Activated T-helper 1 cell treated with anti-CD3 and anti-CD28 coated beads, Interleukin-12 subunit alpha, Interleukin-12 subunit beta, Interleukin-2, Interleukin-4 antibody, amounts not matched to agents 30 ng/mL and 10 ng/mL and 1 ng/mL, durations not matched to agents 14 hours and 24 hours and 36 hours (primary cell): ENCODE measurements around the gene SPINK1. TPM values are rescaled to one million over a fixed set of nuclear protein-coding genes. Genes with fewer than 3 reads are reported as not detected.
"Not testable (repeated sequence)": the region's sequence is repeated elsewhere in the genome, so short reads cannot be mapped to it uniquely, and the experiment has no call there.

ENCODE experiments used
- DNase-seq: peaks from one replicate; pipeline ENCODE4 v3.0.0; 2021; ENCODE audit warnings: low spot score
- H3K27ac Mint-ChIP-seq: one replicate; pipeline ENCODE4 v1.8.0; 2021; ENCODE audit warnings: mild to moderate bottlenecking, mixed read lengths
- H3K27me3 Mint-ChIP-seq: one replicate; pipeline ENCODE4 v1.8.0; 2022; ENCODE audit warnings: mild to moderate bottlenecking, moderate library complexity, mixed read lengths; ENCODE audit not compliant: insufficient read depth
- H3K36me3 Mint-ChIP-seq: one replicate; pipeline ENCODE4 v1.8.0; 2021; ENCODE audit warnings: low read depth, mixed read lengths
- H3K4me1 Mint-ChIP-seq: one replicate; pipeline ENCODE4 v1.8.0; 2021; ENCODE audit warnings: low read depth, mixed read lengths
- H3K4me3 Mint-ChIP-seq: one replicate; pipeline ENCODE4 v1.8.0; 2021; ENCODE audit warnings: mild to moderate bottlenecking, moderate library complexity, mixed read lengths
- H3K9me3 Mint-ChIP-seq: one replicate; pipeline ENCODE4 v1.8.0; 2021; ENCODE audit warnings: mixed read lengths
- intact Hi-C: fragments of 100-400 bp; cut with micrococcal nuclease; formaldehyde crosslinking; loops from one replicate; pipeline ENCODE4 v1.15.1; 2024
- total RNA-seq: library from RNA; stranded (reverse); gene quantifications from 2 replicates; pipeline ENCODE4 v1.2.3, GENCODE V29; 2022

Gene SPINK1
- total RNA-seq, 1 donor from 2014 or later = not detected

DNA sequence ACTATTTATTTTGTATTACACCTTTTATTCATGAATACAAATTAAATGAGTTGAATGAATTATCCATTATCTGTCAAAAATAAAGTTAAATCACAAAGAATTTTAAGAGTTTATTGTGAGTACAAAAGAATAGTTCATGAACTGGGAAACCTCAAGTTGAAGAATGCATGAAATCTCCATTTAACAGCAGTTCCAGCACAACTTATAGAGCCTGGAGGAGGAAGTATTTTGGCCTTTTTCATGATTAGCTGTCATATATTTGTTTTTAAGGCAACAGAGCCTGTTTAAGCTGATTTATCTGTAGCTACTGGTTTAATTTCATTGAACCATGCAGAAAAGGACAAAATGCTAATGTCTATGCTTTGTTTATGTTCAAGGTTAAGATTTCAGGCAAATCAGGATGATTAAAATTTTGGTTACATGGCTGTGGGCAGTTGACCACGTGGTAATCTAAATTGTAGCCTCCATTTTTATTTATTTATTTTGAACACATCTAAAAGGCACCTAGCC is 12.2 kb downstream of the SPINK1 start:
- Mint-ChIP-seq H3K36me3 (no peaks in the 10 kb centered on the region), H3K4me3 (no peak overlapping the region), H3K9me3 (no peaks in the 10 kb centered on the region), H3K27ac (no peak overlapping the region), H3K4me1 (no peaks in the 10 kb centered on the region), H3K27me3 (peaks cover 5% of the 10 kb centered on the region)
- DNase-seq = no peak
- intact Hi-C loops = no loop called here

DNA sequence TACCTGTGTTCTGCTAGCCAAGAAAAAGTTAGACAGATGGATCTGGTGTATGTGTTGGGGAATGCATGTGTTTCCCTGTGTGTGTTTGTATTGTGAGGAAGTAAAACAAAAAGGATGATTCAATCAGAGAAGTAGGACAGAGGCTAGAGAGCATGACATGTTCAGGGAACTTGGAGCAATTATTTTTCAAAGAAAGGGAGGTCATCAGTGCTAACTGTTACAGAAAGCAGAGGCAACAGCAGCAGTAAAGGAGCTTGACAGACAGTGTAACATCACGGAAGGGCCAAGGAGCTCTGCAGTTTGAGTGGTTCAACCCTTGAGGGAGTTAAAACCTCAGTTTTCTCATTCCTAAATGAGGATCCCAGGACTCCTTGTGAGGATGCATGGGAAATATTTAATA is 13.2 kb downstream of the SPINK1 start:
- peaks cover 5% of the 10 kb centered on the region for H3K27me3 Mint-ChIP-seq
- H3K9me3 Mint-ChIP-seq = no peaks in the 10 kb centered on the region
- no peaks in the 10 kb centered on the region for H3K36me3 Mint-ChIP-seq
- no peak overlapping the region for H3K27ac Mint-ChIP-seq
- no peak overlapping the region for H3K4me3 Mint-ChIP-seq
- no peaks in the 10 kb centered on the region for H3K4me1 Mint-ChIP-seq
- intact Hi-C loops = no loop called here
- no peak for DNase-seq

DNA sequence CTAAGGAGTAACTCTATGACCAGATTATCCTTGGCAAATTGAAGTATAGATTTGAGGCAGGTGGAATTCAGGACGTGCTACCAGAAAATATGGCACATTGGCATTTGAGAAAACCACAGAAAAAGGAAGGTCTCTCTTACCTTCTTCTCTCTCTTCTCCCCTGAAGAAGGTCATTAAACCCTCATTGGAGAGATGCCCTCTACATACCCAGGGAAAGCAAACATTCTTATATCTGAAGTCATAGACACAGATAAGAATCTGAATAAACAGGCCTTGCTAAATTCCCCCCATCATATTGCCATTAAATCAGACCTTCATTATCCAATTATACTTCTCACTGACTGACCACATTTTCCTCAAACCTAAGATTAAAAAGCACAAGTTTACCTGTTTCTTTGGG is 17.8 kb downstream of the SPINK1 start:
- no peaks in the 10 kb centered on the region for H3K9me3 Mint-ChIP-seq
- no peak overlapping the region for H3K4me3 Mint-ChIP-seq
- H3K27me3 Mint-ChIP-seq = peaks cover 3% of the 10 kb centered on the region
- DNase-seq = no peak
- no peaks in the 10 kb centered on the region for H3K36me3 Mint-ChIP-seq
- no peaks in the 10 kb centered on the region for H3K4me1 Mint-ChIP-seq
- no peak overlapping the region for H3K27ac Mint-ChIP-seq
- intact Hi-C loops = no loop called here

DNA sequence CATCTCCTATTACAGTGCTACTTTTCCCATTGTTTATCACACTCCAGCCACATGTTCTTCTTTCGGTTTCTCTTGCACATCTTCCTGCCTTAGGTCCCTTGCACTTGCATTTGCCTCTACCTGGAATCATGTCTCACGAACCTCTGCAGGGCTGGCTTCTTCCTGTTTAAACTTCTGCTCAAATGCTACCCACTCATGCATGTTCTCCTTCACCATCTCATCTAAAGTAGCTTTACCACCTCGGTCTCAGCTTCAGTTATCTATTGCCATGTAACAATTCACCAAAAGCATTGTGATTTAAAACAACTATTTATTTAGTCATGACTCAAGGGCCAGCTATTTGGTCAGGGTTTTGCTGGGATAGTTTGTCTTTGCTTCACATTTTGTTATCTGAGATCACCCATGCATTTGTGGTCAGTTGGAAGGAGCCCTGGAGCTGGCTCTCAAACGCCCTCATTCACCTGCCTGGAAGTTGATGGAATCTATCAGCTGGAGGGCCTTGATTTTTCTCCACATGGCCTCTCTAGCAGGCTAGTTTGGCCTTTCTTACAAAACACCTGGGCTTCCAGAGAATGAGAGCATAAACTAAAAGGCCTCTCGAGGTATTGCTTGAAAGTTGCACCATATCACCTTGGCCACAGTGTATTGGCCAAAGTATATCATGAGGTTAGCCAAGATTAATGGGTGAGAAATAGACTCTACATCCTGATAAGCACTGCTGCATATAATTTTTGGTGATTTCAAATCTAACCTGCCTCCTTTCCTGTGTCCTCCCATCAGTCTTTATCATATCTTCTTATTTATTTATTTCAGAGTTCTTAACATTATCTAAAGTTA is 21.4 kb downstream of the SPINK1 start:
- no peaks in the 10 kb centered on the region for H3K4me1 Mint-ChIP-seq
- intact Hi-C loops = no loop called here
- no peaks in the 10 kb centered on the region for H3K9me3 Mint-ChIP-seq
- H3K36me3 Mint-ChIP-seq = no peaks in the 10 kb centered on the region
- no peak for DNase-seq
- no peak overlapping the region for H3K4me3 Mint-ChIP-seq
- no peaks in the 10 kb centered on the region for H3K27me3 Mint-ChIP-seq
- H3K27ac Mint-ChIP-seq = no peak overlapping the region

DNA sequence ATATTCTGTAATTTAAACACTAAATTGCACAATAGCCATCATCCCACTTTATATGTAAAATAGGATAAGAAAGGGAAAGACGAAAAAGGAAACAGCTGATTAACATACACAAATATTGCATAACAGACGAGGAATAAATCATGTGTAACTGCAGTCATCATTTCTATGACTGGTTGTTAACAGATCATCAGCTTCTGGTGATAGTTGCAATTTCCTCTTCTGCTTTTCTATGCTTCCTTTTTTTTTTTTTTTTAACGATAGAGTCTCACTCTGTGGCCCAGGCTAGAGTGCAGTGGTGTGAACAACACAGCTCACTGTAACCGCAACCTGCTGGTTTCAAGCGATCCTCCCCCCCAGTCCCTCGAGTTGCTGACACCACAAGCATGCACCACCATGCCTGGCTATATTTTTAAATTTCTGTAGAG is 26.4 kb downstream of the SPINK1 start:
- no peak overlapping the region for H3K27ac Mint-ChIP-seq
- intact Hi-C loops = no loop called here
- H3K9me3 Mint-ChIP-seq = no peaks in the 10 kb centered on the region
- no peak overlapping the region for H3K4me3 Mint-ChIP-seq
- no peaks in the 10 kb centered on the region for H3K27me3 Mint-ChIP-seq
- no peaks in the 10 kb centered on the region for H3K4me1 Mint-ChIP-seq
- no peaks in the 10 kb centered on the region for H3K36me3 Mint-ChIP-seq
- no peak for DNase-seq

- H3K27me3 Mint-ChIP-seq = no peaks in the 10 kb centered on the region
- H3K4me1 Mint-ChIP-seq = no peaks in the 10 kb centered on the region
- intact Hi-C loops = no loop called here
- H3K27ac Mint-ChIP-seq = no peak overlapping the region
- DNase-seq = no peak
- no peak overlapping the region for H3K4me3 Mint-ChIP-seq
- H3K36me3 Mint-ChIP-seq = no peaks in the 10 kb centered on the region
- no peaks in the 10 kb centered on the region for H3K9me3 Mint-ChIP-seq
These were observed 27.1 kb downstream of the SPINK1 start for GRCh38 chr5:147804334-147804733.

- no peaks in the 10 kb centered on the region for H3K9me3 Mint-ChIP-seq
- no peak overlapping the region for H3K27ac Mint-ChIP-seq
- no peaks in the 10 kb centered on the region for H3K36me3 Mint-ChIP-seq
- intact Hi-C loops = no loop called here
- no peak for DNase-seq
- no peaks in the 10 kb centered on the region for H3K27me3 Mint-ChIP-seq
- no peaks in the 10 kb centered on the region for H3K4me1 Mint-ChIP-seq
- no peak overlapping the region for H3K4me3 Mint-ChIP-seq
These were observed 27.5 kb downstream of the SPINK1 start for GRCh38 chr5:147803926-147804325.

- H3K27ac Mint-ChIP-seq, intact Hi-C loops, H3K4me1 Mint-ChIP-seq, DNase-seq, H3K27me3 Mint-ChIP-seq, H3K4me3 Mint-ChIP-seq, H3K9me3 Mint-ChIP-seq, H3K36me3 Mint-ChIP-seq: not testable (repeated sequence)
These were observed 28.3 kb downstream of the SPINK1 start for GRCh38 chr5:147803161-147803560.

- Mint-ChIP-seq H3K27ac (no peak overlapping the region), H3K4me3 (no peak overlapping the region), H3K4me1 (peaks cover 5% of the 10 kb centered on the region), H3K27me3 (no peaks in the 10 kb centered on the region), H3K9me3 (no peaks in the 10 kb centered on the region), H3K36me3 (no peaks in the 10 kb centered on the region)
- DNase-seq = no peak
- intact Hi-C loops = no loop called here
These were observed 30.0 kb downstream of the SPINK1 start for GRCh38 chr5:147801461-147801860.

DNA sequence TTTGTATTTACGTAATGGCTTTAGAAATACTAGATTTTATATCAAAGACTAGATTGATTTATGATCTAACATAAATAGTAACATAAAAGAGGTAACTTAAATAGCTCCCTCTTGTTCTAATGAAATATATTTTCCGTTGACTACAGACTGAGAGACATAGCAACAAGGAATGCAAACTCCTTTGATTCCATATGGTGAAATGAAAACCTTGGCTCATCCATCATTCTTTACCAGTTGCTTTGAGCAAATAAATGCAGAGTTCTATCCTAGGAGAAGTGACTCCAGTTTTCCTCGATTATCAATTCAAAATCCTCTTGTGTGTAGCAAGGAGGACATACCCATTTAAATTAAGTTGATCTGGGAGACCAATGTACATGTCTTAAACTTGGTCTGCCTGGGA is 31.0 kb downstream of the SPINK1 start:
- intact Hi-C loops = no loop called here
- no peaks in the 10 kb centered on the region for H3K36me3 Mint-ChIP-seq
- no peak overlapping the region for H3K4me3 Mint-ChIP-seq
- no peak for DNase-seq
- H3K27ac Mint-ChIP-seq = no peak overlapping the region
- no peaks in the 10 kb centered on the region for H3K9me3 Mint-ChIP-seq
- H3K27me3 Mint-ChIP-seq = peaks cover 4% of the 10 kb centered on the region
- H3K4me1 Mint-ChIP-seq = peaks cover 5% of the 10 kb centered on the region

DNA sequence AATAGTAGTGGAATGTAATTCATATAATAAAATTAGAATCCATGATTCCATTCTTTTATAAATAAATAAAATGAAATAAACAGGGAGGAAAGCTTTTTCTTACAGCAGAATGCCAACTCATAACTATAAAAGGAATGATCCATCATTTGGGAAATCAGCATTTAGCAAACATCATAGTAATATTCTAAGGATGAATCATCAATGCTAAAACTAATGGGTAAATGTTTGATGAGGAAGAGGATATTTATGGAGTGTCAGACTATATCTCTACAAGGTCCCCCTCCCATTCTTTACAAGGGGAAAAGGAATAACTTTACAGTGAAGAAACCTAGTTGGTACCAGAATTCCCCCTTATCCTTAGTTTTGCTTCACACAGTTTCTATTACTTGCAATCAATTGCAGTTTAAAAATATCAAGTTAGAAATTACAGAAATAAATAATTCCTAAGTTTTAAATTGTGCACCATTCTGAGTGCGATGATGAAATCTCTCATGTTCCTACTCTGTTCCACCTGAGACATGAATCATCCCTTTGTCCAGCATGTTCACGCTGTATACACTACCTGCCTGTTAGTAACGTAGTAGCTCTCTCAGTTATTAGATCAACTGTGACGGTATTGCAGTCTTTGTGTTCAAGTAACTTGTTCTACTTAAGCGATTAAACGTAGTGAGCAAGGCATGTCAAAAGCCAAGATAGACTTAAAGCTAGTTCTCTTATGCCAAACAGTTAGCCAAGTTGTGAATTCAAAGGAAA is 34.7 kb downstream of the SPINK1 start:
- DNase-seq = no peak
- Mint-ChIP-seq H3K27me3 (peaks cover 4% of the 10 kb centered on the region), H3K27ac (no peak overlapping the region), H3K9me3 (no peaks in the 10 kb centered on the region), H3K4me1 (peaks cover 5% of the 10 kb centered on the region), H3K36me3 (no peaks in the 10 kb centered on the region), H3K4me3 (no peak overlapping the region)
- intact Hi-C loops = no loop called here

GRCh38 chr5:147791181-147791580 is 40.3 kb downstream of the SPINK1 start:
- Mint-ChIP-seq H3K36me3 (no peaks in the 10 kb centered on the region), H3K4me3 (no peak overlapping the region), H3K27me3 (peaks cover 9% of the 10 kb centered on the region), H3K9me3 (no peaks in the 10 kb centered on the region), H3K4me1 (no peaks in the 10 kb centered on the region), H3K27ac (no peak overlapping the region)
- DNase-seq = no peak
- intact Hi-C loops = no loop called here

DNA sequence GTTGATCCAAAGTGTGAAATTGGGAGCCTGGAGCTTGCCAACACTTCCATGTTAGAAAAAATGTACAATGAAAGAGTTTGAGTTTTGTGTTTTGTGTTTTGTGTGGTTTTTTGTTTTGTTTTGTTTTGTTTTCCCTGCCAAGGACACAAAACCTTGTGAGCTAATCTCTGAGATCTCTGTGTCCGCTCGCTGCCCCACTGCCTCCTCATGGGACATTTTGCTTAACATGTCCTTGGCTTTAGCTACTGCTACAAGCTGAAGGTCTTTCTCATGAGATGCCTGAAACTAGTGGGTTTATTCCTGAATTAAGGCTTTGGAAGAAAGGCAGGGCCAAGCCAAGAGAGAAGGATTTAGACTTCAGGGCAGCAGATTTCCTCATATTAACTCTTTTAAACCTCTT is 41.7 kb downstream of the SPINK1 start:
- no peak for DNase-seq
- Mint-ChIP-seq H3K27me3 (peaks cover 6% of the 10 kb centered on the region), H3K4me3 (no peak overlapping the region), H3K4me1 (no peaks in the 10 kb centered on the region), H3K9me3 (no peaks in the 10 kb centered on the region), H3K27ac (no peak overlapping the region), H3K36me3 (no peaks in the 10 kb centered on the region)
- intact Hi-C loops = no loop called here
